Epithelial cell of proximal tubule (primary cell): Measurements from ENCODE around the gene AP3D1. TPM values are rescaled to one million over a fixed set of nuclear protein-coding genes. Genes with fewer than 3 reads are reported as not detected.
"Not testable (repeated sequence)": the region's sequence is repeated elsewhere in the genome, so short reads cannot be mapped to it uniquely, and the experiment has no call there.

Source experiments
- DNase-seq: peaks from one replicate; pipeline ENCODE4 v3.0.0-alpha.2; 2011; ENCODE audit warnings: low read depth
- H3K4me3 ChIP-seq: 2 replicates; pipeline ENCODE4 v1.5.1; 2011; ENCODE audit warnings: low read depth, mild to moderate bottlenecking, low read length
- total RNA-seq: library from RNA; depleted of rRNA; stranded (reverse); fragments of >200 nt; gene quantifications from 2 replicates; pipeline ENCODE4 v1.2.3, GENCODE V29; 2015
- TF ChIP-seq, protein P1 (sequence below): conservative IDR thresholded peaks from 2 replicates; pipeline ENCODE4 v1.5.1; 2012; ENCODE audit warnings: low read depth, mild to moderate bottlenecking, low read length

AP3D1 gene
- 101 and 141 TPM in 2 replicates for total RNA-seq

DNA sequence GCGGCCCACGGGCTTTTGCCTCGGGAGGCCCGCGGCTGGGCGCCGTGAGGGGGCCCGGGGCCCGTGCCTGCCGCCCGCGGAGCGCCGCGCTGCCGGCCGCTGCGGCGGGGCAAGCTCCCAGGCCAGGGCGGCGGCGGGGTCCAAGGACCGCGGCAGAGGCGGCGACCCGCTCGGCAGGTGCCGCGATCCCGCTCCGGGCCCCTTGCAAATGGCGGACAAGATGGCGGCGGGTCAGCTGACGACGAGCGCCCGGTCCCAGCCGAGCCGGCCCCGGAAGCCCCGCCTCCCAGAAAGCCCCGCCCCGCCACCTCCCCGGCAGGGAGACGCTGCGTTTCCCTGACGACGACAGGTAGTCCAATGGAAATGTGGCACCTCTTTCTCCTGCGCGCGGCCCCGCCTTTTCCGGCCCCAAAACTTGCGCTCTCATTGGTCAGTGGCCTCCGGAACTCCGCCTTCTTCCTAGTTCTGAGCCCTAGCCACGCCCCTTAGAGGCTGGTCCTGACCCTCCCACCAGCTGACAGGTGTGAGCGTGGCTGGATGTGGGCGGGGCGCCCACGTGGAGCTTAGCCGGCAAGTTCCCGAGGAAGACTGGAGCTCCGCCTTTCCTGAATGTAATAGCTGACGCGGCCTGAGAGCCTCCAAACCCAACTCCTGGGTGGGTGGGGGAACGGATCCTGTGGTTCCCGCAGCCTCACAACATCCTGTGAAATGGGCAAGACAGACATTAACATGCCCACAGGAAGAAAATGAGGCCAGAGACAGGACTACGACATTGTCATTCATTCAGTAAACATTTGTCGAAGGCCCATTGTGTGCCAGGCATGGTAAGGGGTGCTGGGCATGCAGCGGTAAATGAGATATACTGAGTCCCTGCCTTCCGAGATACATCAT lies at the start of gene AP3D1:
Gene AP3D1, minus strand, starts transcription at position 228 of the 891 bp plus-strand sequence. CDS start 232 bp downstream, outside the sequence.
- peak within 1 kb of the TSS; percentile 99 for H3K4me3 ChIP-seq
- peak; percentile 94 for DNase-seq
- TF ChIP-seq, protein P1, sequence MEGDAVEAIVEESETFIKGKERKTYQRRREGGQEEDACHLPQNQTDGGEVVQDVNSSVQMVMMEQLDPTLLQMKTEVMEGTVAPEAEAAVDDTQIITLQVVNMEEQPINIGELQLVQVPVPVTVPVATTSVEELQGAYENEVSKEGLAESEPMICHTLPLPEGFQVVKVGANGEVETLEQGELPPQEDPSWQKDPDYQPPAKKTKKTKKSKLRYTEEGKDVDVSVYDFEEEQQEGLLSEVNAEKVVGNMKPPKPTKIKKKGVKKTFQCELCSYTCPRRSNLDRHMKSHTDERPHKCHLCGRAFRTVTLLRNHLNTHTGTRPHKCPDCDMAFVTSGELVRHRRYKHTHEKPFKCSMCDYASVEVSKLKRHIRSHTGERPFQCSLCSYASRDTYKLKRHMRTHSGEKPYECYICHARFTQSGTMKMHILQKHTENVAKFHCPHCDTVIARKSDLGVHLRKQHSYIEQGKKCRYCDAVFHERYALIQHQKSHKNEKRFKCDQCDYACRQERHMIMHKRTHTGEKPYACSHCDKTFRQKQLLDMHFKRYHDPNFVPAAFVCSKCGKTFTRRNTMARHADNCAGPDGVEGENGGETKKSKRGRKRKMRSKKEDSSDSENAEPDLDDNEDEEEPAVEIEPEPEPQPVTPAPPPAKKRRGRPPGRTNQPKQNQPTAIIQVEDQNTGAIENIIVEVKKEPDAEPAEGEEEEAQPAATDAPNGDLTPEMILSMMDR: no peak

DNA sequence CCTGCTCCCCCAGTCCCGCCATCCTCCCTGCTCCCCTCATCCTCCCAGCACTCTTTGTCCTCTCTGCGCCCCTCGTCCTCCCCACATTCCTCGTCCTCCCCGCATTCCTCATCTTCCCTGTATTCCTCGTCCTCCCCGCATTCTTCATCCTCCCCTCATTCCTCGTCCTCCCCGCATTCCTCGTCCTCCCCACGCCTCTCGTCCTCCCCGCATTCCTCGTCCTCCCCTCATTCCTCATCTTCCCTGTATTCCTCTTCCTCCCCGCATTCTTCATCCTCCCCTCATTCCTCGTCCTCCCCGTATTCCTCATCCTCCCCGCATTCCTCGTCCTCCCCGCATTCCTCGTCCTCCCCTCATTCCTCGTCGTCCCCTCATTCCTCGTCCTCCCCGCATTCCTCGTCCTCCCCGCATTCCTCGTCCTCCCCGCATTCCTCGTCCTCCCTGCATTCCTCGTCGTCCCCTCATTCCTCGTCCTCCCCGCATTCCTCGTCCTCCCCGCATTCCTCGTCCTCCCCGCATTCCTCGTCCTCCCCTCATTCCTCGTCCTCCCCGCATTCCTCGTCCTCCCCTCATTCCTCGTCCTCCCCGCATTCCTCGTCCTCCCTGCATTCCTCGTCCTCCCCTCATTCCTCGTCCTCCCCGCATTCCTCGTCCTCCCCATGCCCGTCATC lies 49.4 kb upstream of the AP3D1 start:
- not testable (repeated sequence) for DNase-seq, H3K4me3 ChIP-seq

DNA sequence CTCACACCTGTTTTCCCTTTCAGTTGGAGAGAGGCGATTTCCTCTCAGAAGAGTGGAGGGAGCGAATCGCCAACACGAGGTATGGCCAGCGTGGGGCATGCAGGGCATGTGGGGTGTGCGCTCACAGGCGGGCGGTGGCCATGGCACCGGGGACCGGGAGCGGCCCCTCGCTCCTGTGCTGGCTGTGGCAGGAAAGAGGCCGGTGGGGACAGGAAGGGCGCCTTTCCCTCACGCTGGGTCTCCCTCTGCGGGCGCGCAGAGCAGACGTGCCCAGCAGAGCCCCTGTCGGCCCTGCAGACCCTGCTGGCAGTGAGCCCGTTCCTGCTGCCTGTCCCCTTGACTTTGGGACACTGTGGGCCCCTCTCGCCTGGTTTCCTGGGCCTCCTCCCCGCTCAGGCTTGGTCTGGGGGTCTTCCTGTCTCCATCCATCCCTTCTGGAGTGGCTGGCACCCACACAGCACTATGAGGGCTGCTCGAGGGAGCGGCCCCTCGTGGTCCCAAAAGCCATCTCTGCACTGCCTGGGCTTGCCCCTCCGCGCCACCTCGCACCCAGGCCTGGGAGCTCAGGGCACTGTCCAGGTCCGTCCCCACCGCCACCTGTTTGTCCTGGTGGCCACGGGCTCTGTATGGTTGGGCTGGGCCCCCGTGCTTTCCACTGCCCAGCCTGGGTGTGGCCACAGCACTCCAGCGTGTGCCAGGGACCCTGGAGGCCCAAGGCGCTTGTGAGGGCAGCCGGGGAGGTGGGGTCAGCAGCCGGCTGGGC lies 48.7 kb upstream of the AP3D1 start:
- no peak for DNase-seq
- TF ChIP-seq, protein P1: no peak
- H3K4me3 ChIP-seq: no peak overlapping the region

DNA sequence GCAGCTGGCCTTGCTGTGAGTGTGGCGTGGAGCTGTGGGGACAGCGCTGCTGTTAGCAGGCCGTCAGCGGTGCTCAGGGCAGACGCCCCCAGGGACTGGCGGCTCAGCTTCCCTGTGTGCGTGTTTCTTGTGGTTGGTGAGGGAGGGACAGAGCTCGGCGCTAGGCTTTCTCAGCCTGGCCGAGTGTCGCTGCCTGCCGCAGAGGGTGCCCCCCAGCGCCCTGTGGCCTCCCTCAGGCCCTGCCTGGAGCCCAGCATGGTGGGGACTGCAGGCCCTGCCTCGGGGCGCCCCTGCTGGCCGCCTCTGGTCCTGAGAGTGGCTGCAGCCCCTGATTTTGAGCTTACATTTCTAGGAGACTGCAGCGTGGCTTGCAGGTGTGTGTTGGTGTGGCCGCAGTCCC lies 47.8 kb upstream of the AP3D1 start:
- H3K4me3 ChIP-seq: no peak overlapping the region
- TF ChIP-seq, protein P1: peak; percentile 28
- DNase-seq: no peak

DNA sequence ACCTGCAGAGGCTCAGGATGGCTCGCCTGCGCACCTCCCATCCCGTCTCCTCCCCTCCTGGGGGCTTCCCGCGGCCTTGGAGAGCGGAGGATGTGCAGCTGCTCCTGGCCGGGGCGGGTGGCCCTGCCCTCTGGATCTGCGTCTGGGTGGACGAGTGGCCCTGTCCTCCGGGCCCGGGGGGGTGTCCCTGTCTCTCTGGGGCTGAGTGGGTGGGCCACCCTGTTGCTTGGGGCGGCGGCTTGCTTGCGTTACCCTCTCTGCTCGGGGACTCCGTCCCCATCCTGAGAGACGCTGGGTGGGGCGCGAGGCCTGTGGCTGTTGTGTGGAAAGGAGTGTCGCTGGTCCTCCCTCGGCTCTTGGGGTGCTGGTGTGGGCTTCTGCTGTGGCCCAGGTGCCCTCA lies 47.0 kb upstream of the AP3D1 start:
- no peak overlapping the region for H3K4me3 ChIP-seq
- DNase-seq: no peak
- TF ChIP-seq, protein P1: no peak

DNA sequence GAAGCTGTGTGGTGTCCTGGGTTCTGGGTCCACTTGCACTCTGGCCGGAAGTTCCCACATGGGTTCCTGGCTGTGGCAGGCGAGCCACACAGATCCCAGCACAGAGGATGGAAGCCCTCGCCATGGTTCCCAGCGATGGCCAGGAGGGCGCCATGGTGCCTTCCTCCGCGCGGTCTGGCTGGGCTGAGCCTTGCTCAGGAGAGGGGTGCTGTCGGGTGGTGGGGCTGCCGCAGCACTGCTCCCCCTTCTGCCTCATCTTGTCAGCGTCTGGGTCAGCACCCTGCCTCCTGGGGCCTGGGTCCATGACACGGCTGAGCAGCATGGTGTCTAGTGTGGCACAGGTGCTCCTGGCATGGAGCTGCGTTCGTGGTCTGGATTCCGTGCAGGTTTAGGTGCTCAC lies 45.9 kb upstream of the AP3D1 start:
- TF ChIP-seq, protein P1: no peak
- DNase-seq: no peak

DNA sequence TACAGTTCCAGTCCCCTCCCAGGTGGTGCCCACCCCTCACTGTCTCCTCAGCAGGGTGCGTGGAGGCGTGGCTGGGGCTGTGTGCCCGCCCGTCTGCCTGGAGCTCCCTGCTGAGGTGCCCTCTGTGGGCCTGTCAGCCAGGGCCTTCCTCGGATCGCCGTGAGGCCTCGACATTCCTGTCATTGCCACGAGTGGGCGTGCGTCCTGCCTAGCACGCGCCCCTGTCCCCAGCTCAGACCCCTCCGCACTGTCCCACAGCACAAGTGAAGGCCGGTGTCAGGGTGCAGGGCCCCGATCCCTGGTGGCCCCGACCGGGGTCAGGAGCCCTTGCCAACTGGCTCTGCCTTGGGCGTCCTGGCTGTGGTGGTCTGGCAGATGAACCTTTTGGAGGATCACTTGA lies 44.5 kb upstream of the AP3D1 start:
- DNase-seq: no peak
- TF ChIP-seq, protein P1: no peak
- H3K4me3 ChIP-seq: no peak overlapping the region

More for the DNA sequence above, 45.9 kb upstream of the AP3D1 start:
- H3K4me3 ChIP-seq: no peak overlapping the region
